Midbrain (tissue), 1 donor: ENCODE measurements around the gene MAP3K3.
A peak's percentile ranks its signal among the peaks of the same experiment; 100 is the strongest.
"Not testable (repeated sequence)": the region's sequence is repeated elsewhere in the genome, so short reads cannot be mapped to it uniquely, and the experiment has no call there.

Experiments
- DNase-seq: peaks from one replicate; lab custom pipeline; 2025; lab: John Stamatoyannopoulos, UW

Gene MAP3K3

GRCh38 chr17:63705657-63706056 lies 83.4 kb downstream of the MAP3K3 start:
- DNase-seq = no peak

GRCh38 chr17:63706336-63707082 lies 84.3 kb downstream of the MAP3K3 start:
- no peak for DNase-seq

GRCh38 chr17:63707151-63707550 lies 84.9 kb downstream of the MAP3K3 start:
- DNase-seq = no peak

- no peak for DNase-seq
Observed at GRCh38 chr17:63709110-63709509, 86.9 kb downstream of the MAP3K3 start.

GRCh38 chr17:63714550-63715277 lies 92.5 kb downstream of the MAP3K3 start:
- no peak for DNase-seq

GRCh38 chr17:63716426-63716825 lies 94.2 kb downstream of the MAP3K3 start:
- no peak for DNase-seq

GRCh38 chr17:63718988-63719387 lies 96.8 kb downstream of the MAP3K3 start:
- no peak for DNase-seq

- DNase-seq = not testable (repeated sequence)
Observed at GRCh38 chr17:63720194-63720593, 98.0 kb downstream of the MAP3K3 start.

GRCh38 chr17:63722403-63722802 lies 100.2 kb downstream of the MAP3K3 start:
- DNase-seq = no peak

- DNase-seq = no peak
Observed at GRCh38 chr17:63735691-63736090, 113.5 kb downstream of the MAP3K3 start.

GRCh38 chr17:63740464-63741142 lies 118.4 kb downstream of the MAP3K3 start:
- DNase-seq = no peak

GRCh38 chr17:63741143-63741407 lies 118.9 kb downstream of the MAP3K3 start:
- no peak for DNase-seq

- DNase-seq = peak; percentile 96
Observed at GRCh38 chr17:63741408-63742173, 119.4 kb downstream of the MAP3K3 start, which contains the start of gene STRADA. Gene STRADA (minus strand): TSS chr17:63741799. CDS start chr17:63728369, 13,430 bp downstream.
